Mesothelial cell of epicardium (in vitro differentiated cells): Measurements from ENCODE around the gene B4GALNT4. TPM values are rescaled to one million over a fixed set of nuclear protein-coding genes. Genes with fewer than 3 reads are reported as not detected.

Experiments
- DNase-seq, 2 experiments: peaks; one replicate each; pipeline ENCODE4 v3.0.0; 2021; ENCODE audit warnings: low spot score in 2 of 2; ENCODE audit not compliant: unreplicated experiment in 2 of 2
- H3K27ac Mint-ChIP-seq: 2 replicates; pipeline ENCODE4 v1.8.0; 2021; ENCODE audit warnings: mixed read lengths
- H3K27me3 Mint-ChIP-seq: 2 replicates; pipeline ENCODE4 v1.8.0; 2021; ENCODE audit warnings: low read depth, mixed read lengths
- H3K36me3 Mint-ChIP-seq: 2 replicates; pipeline ENCODE4 v1.8.0; 2021; ENCODE audit warnings: mixed read lengths
- H3K4me1 Mint-ChIP-seq: 2 replicates; pipeline ENCODE4 v1.8.0; 2021; ENCODE audit warnings: mixed read lengths
- H3K4me3 Mint-ChIP-seq: 2 replicates; pipeline ENCODE4 v1.8.0; 2021; ENCODE audit warnings: mild to moderate bottlenecking, moderate library complexity, mixed read lengths
- H3K9me3 Mint-ChIP-seq: 2 replicates; pipeline ENCODE4 v1.8.0; 2021; ENCODE audit warnings: mixed read lengths
- CTCF ChIP-seq: fragments of 200-600 bp; sonication (generic); IDR thresholded peaks from one replicate; pipeline ENCODE4 v1.5.0; 2021; ENCODE audit warnings: antibody characterized with exemption; ENCODE audit not compliant: unreplicated experiment
- total RNA-seq: library from RNA; stranded (reverse); gene quantifications from 3 replicates; pipeline ENCODE4 v1.2.1, GENCODE V29; 2021

B4GALNT4 gene
- total RNA-seq, 1 donor from 2014 or later: 314 TPM

GRCh38 chr11:373716-374551, 4.6 kb downstream of the B4GALNT4 start:
- Mint-ChIP-seq H3K4me1 (peaks cover 11% of the 10 kb centered on the region), H3K27ac (no peak overlapping the region), H3K36me3 (peaks cover 35% of the 10 kb centered on the region), H3K27me3 (no peaks in the 10 kb centered on the region), H3K9me3 (no peaks in the 10 kb centered on the region), H3K4me3 (no peak overlapping the region)
- no peak for TF ChIP-seq CTCF
- DNase-seq: no peak

- Mint-ChIP-seq H3K36me3 (peaks cover 36% of the 10 kb centered on the region), H3K9me3 (no peaks in the 10 kb centered on the region), H3K27me3 (no peaks in the 10 kb centered on the region), H3K4me1 (peaks cover 9% of the 10 kb centered on the region), H3K27ac (no peak overlapping the region), H3K4me3 (no peak overlapping the region)
- no peak for DNase-seq
- TF ChIP-seq CTCF: no peak
Observed at GRCh38 chr11:375065-376025, 6.0 kb downstream of the B4GALNT4 start.

GRCh38 chr11:376531-377173, 7.4 kb downstream of the B4GALNT4 start:
- Mint-ChIP-seq H3K27ac (no peak overlapping the region), H3K27me3 (no peaks in the 10 kb centered on the region), H3K36me3 (peaks cover 32% of the 10 kb centered on the region), H3K9me3 (no peaks in the 10 kb centered on the region), H3K4me1 (no peaks in the 10 kb centered on the region), H3K4me3 (no peak overlapping the region)
- TF ChIP-seq CTCF: no peak
- DNase-seq: no peak

GRCh38 chr11:377174-377865, 8.0 kb downstream of the B4GALNT4 start:
- H3K27ac Mint-ChIP-seq: no peak overlapping the region
- DNase-seq: no peak
- no peaks in the 10 kb centered on the region for H3K4me1 Mint-ChIP-seq
- H3K4me3 Mint-ChIP-seq: no peak overlapping the region
- H3K9me3 Mint-ChIP-seq: no peaks in the 10 kb centered on the region
- no peak for TF ChIP-seq CTCF
- H3K36me3 Mint-ChIP-seq: peaks cover 30% of the 10 kb centered on the region
- H3K27me3 Mint-ChIP-seq: no peaks in the 10 kb centered on the region

- Mint-ChIP-seq H3K27me3 (no peaks in the 10 kb centered on the region), H3K4me3 (no peak overlapping the region), H3K4me1 (no peaks in the 10 kb centered on the region), H3K27ac (no peak overlapping the region), H3K36me3 (peaks cover 29% of the 10 kb centered on the region), H3K9me3 (no peaks in the 10 kb centered on the region)
- DNase-seq: no peak
- TF ChIP-seq CTCF: no peak
Observed at GRCh38 chr11:377883-378500, 8.7 kb downstream of the B4GALNT4 start.
